Measurements from ENCODE around the gene FGFR4.

FGFR4 gene

GRCh38 chr5:177084175-177084574, 2.5 kb upstream of the FGFR4 start:
- no peak for DNase-seq

- DNase-seq = no peak
Measured at GRCh38 chr5:177085985-177086653, 596 bp upstream of the FGFR4 start.

DNA sequence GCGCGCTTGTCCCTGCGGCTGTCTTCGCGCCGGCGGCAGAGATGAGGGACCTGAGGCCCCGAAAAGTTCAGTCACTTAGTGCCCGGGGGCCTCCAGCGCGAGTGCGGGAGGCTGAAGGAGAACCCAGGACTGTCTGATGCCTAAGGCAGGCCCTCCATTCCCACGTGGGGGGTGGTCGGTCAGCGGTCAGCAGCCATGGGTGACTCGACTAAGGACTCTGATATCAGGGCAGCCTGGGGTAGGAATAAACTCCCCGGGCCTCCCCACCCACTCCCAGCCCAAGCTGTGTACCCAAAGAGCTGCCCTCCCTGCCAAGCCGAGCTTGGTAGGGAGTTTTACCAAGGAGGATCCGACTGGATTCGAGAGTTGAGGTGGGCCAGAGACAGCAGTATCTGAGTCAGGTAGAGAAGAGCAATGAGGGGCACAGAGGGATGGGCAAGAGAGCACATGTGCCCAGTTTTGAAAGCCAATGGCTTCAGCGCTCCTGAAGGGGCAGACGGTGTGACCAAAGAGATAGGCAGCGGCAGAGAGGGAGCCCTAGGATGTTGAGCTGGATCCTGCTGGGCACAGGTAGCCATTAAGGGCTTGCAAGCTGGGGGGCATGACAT, 787 bp downstream of the FGFR4 start:
- DNase-seq = no peak

- no peak for DNase-seq
Measured at GRCh38 chr5:177089127-177089526, 2.4 kb downstream of the FGFR4 start.

DNA sequence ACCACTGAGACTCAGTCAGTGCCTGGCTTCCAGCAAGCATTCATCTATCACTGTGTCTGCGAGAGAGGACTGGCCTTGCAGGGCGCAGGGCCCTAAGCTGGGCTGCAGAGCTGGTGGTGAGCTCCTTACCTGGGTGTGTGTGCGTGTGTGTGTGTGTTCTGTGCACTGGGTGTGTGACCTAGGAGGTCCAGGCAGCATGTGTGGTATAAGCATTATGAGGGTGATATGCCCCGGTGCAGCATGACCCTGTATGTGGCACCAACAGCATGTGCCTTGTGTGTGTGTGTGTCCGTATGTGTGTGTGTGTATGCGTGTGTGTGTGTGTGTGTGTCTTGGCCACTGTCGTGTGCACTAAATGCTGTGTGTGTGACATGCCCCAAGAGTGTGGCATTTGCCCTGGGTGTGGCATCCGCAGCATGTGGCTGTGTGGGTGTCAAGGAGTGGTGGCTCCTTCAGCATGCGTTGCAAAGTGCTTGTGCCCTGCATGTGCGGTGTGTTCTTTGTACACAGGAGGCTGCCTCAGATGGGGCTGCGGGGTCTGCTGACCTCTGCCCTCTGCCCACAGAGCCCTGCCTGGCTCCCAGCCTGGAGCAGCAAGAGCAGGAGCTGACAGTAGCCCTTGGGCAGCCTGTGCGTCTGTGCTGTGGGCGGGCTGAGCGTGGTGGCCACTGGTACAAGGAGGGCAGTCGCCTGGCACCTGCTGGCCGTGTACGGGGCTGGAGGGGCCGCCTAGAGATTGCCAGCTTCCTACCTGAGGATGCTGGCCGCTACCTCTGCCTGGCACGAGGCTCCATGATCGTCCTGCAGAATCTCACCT, 3.3 kb downstream of the FGFR4 start:
- no peak for DNase-seq

DNA sequence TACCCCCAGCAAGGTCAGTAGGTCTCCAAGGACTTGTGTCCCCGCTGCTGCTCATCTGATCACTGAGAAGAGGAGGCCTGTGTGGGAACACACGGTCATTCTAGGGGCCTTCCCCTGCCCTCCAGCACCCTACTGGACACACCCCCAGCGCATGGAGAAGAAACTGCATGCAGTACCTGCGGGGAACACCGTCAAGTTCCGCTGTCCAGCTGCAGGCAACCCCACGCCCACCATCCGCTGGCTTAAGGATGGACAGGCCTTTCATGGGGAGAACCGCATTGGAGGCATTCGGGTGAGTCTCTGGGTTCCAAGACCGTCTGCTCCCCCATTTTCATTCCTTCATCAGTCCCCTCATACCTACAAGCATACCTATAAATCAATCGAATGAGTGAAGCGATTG, 4.1 kb downstream of the FGFR4 start:
- no peak for DNase-seq

DNA sequence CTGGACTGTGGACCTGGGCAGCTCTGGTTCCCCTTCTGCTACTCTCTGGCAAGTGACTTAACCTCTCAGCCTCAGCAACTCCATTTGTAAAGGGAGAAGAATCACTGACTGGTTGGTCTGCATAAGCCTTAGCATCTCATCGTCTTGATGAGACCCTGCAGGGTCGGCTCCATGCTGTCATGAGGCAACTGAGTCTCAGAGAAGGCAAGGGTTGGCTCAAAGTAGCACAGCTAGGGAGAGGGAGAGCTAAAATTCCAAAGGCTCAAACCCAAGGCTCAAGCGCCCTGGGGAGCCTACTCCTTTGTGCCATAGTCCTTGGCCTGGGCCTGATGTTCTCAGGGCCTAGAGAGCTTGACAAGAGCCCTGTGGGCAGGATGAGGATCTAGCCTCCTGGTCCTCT, 4.5 kb downstream of the FGFR4 start:
- DNase-seq = no peak

- DNase-seq = no peak
Measured at GRCh38 chr5:177092178-177093081, 5.7 kb downstream of the FGFR4 start.

- DNase-seq = no peak
Measured at GRCh38 chr5:177093082-177093712, 6.5 kb downstream of the FGFR4 start.

DNA sequence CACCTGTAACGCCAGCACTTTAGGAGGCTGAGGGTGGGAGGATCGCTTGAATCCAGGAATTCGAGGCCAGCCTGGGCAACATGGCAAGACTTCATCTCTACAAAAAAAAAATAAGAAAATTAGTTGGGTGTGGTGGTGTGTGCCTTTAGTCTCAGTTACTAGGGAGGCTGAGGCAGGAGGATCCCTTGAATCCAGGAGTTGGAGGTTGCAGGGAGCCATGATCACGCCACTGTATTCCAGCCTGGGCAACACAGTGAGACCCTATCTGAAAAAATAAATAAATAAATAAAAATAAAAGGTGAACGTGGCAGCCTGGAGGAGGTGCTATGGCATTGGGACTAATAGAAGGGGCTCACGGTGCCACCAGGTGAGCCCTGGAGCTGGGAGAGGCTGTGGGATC, 7.1 kb downstream of the FGFR4 start:
- DNase-seq = no peak

DNA sequence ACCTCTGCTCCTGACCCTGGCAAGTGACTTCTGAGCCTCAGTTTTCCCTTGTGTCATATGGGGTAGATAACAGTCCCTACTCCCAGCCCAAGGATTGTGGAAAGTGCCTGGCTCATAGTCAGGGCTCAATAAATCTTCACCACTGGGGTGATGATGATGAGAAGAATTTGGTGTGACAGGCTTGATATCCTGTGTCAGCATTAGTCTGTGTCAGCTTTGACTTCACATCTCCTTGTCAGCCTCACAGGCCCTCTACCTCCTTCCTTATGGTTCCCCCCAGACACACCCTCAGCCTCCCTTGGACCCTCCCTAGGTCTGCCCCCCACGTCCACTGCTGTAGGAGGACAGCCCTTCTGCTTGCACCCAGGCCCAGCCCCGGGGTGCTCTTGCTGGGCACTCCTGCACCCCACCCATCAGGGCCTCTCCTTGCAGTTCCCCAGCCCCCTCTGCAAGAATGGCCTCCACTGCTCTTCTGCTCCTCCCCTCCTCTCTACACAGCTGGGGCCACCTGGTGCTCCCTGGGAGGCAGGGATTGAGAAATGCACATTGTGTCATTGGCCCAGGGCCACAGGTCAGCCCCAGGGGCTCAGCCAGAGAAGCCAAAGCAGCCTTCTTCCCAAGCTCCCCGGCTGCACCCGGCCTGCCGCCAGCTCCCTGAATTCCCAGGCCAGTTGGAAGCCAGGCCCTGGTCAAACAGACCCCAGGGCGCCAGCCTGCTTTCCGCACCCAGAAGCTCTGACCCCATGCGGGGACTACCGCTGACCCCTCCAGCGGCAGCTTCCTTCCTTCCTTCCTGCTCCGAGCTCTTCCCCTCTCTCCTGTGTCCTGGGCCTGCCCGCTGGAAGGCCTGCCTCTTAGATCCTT, 7.7 kb downstream of the FGFR4 start:
- DNase-seq = no peak

DNA sequence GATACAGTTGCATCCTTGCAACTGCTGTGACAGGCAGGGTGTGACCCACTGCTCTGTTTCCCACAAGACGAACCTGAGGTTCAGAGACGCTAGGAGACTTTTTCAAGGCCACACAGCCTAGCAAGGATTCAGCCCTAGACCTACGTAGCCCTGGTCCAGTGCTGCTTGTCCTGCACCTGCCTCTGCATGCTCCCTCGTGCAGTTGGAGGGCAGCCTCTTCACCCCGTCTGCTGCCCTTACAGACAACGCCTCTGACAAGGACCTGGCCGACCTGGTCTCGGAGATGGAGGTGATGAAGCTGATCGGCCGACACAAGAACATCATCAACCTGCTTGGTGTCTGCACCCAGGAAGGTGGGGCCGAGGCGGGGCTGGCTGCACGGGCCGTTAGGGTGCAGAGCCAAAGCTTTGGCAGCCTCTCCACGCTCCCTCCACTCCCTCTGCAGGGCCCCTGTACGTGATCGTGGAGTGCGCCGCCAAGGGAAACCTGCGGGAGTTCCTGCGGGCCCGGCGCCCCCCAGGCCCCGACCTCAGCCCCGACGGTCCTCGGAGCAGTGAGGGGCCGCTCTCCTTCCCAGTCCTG, 8.5 kb downstream of the FGFR4 start:
- no peak for DNase-seq

- DNase-seq = no peak
Measured at GRCh38 chr5:177096162-177097015, 9.7 kb downstream of the FGFR4 start.

GRCh38 chr5:177097016-177097985, 10.6 kb downstream of the FGFR4 start:
- no peak for DNase-seq

DNA sequence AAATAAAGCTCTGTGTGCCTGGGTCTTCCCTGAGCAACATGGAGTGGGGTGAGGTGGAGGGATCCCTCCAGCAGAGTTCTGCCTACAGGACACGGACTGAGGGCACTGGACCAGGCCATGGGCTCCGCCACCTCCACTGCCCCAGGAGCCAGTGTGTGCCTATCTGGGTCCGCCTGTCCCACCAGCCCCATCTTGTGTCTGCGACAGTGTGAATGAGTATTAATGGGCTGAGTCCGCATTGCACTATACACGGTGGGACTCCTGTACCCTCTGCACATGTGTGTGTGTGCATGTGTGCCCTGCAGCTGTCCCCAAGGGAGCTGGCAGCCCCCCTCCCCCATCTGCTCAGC, 11.4 kb downstream of the FGFR4 start:
- DNase-seq = no peak

- DNase-seq = peak in 24 of 51 donors; percentile 6 to 54 (median 27)
Measured at GRCh38 chr5:177098470-177099141, 11.9 kb downstream of the FGFR4 start.
